K562 (cell line): Measurements from ENCODE around the gene PDGFA. TPM values are rescaled to one million over a fixed set of nuclear protein-coding genes. Genes with fewer than 3 reads are reported as not detected.

ENCODE experiments used
- ATAC-seq: fragments of 200-7000 bp; cut with Tn5 transposase; 3 replicates; pipeline ENCODE4 v1.9.1; 2020; ENCODE audit warnings: moderate library complexity
- BruUV-seq: library from RNA; stranded (reverse); fragments of 400-500 nt; replicated peaks from 2 replicates; lab custom pipeline; 2021; lab: Mats Ljungman, UMichigan
- CTCF ChIA-PET: fragments of 300-600 bp; formaldehyde crosslinking; extraction: SDS; loops from one replicate; lab custom pipeline; 2021; ENCODE audit warnings: low intra/inter-chr PET ratio; lab: Yijun Ruan, JAX
- POLR2A ChIA-PET: fragments of 300-600, 350-650 bp; sonication (Branson Sonifier 250); formaldehyde crosslinking; extraction: SDS; loops from one replicate; lab custom pipeline; 2021; ENCODE audit warnings: antibody characterized with exemption, inconsistent platforms; lab: Yijun Ruan, JAX
- DNase-seq, 4 experiments: peaks; one replicate each; pipeline versions ENCODE4 v3.0.0 to v3.0.0-alpha.2; 2011 to 2018; ENCODE audit warnings: low spot score in 3 of 4, mixed read lengths in 3 of 4; ENCODE audit errors: extremely low read depth in 1 of 4
- FAIRE-seq: peaks from 2 replicates; lab custom pipeline; 2011; peaks lifted over from hg19 to GRCh38; lab: Jason Lieb, UNC
- H2AFZ ChIP-seq: 2 replicates; pipeline ENCODE4 v1.6.0; 2011; ENCODE audit warnings: low read depth, low read length, control low read depth, inconsistent platforms
- H3K27ac ChIP-seq: fragments of 200-600 bp; 3 replicates; pipeline ENCODE4 v1.8.0; 2011; ENCODE audit warnings: low read depth, mild to moderate bottlenecking, control low read depth, inconsistent platforms, low read length, moderate library complexity, mixed read lengths; ENCODE audit errors: extremely low read depth
- H3K27me3 ChIP-seq, 2 experiments: fragments of 300-600 bp in 1 of 2; 2 replicates in 1 of 2; 3 replicates in 1 of 2; pipeline versions ENCODE4 v1.6.0 to v1.8.0; 2011; ENCODE audit warnings: inconsistent platforms in 2 of 2, low read length in 2 of 2, mild to moderate bottlenecking in 1 of 2, mixed read lengths in 1 of 2, moderate library complexity in 1 of 2; ENCODE audit not compliant: control insufficient read depth in 2 of 2, insufficient read depth in 2 of 2
- H3K36me3 ChIP-seq: fragments of 300-600 bp; 3 replicates; pipeline ENCODE4 v1.8.0; 2011; ENCODE audit warnings: mild to moderate bottlenecking, low read length, inconsistent platforms; ENCODE audit not compliant: control insufficient read depth, insufficient read depth
- H3K4me1 ChIP-seq, 2 experiments: fragments of 200-600 bp in 1 of 2; replicated peaks in 1 of 2; 2 replicates in 1 of 2; 3 replicates in 1 of 2; pipeline versions ENCODE4 v1.5.1 to v1.8.0; 2011; ENCODE audit warnings: inconsistent platforms in 2 of 2, low read length in 2 of 2, mild to moderate bottlenecking in 1 of 2, mixed read lengths in 1 of 2, moderate library complexity in 1 of 2; ENCODE audit not compliant: control insufficient read depth in 2 of 2, insufficient read depth in 2 of 2
- H3K4me2 ChIP-seq: 2 replicates; pipeline ENCODE4 v1.6.1; 2011; ENCODE audit warnings: low read length, control low read depth, inconsistent platforms, mixed read lengths; ENCODE audit not compliant: insufficient read depth
- H3K4me3 ChIP-seq: fragments of 200-600 bp; sonication (generic), shearing (Covaris generic); 2 replicates; pipeline ENCODE4 v1.5.1; 2016; ENCODE audit warnings: control low read depth, inconsistent platforms
- H3K79me2 ChIP-seq: fragments of 200-600 bp; 3 replicates; pipeline ENCODE4 v1.8.0; 2011; ENCODE audit warnings: low read length, inconsistent platforms; ENCODE audit not compliant: control insufficient read depth, insufficient read depth
- H3K9ac ChIP-seq, 2 experiments: 2 replicates each; pipeline versions ENCODE4 v1.6.0 to v1.6.1; 2011; ENCODE audit warnings: low read depth in 2 of 2, low read length in 2 of 2, control low read depth in 1 of 2, inconsistent platforms in 1 of 2, mild to moderate bottlenecking in 1 of 2, mixed read lengths in 1 of 2; ENCODE audit not compliant: insufficient read depth in 1 of 2
- H3K9me1 ChIP-seq: one replicate; pipeline ENCODE4 v1.6.0; 2011; ENCODE audit warnings: inconsistent platforms, mild to moderate bottlenecking, low read length, moderate library complexity; ENCODE audit not compliant: control insufficient read depth, insufficient read depth
- H3K9me3 ChIP-seq: replicated peaks from 2 replicates; pipeline ENCODE4 v1.5.1; 2011; ENCODE audit warnings: low read depth, low read length, inconsistent platforms; ENCODE audit not compliant: control insufficient read depth, insufficient read depth
- H4K20me1 ChIP-seq: replicated peaks from 2 replicates; pipeline ENCODE4 v1.6.1; 2011; ENCODE audit warnings: low read length, inconsistent platforms, mixed read lengths; ENCODE audit not compliant: control insufficient read depth, insufficient read depth
- DLX4 ChIP-seq: fragments of 250-450 bp; sonication (Bioruptor Pico); IDR thresholded peaks from 2 replicates; pipeline ENCODE4 v1.6.1; 2021; ENCODE audit warnings: mild to moderate bottlenecking
- HDAC3 ChIP-seq: fragments of 450-650 bp; IDR thresholded peaks from 2 replicates; pipeline ENCODE4 v1.6.1; 2018; ENCODE audit warnings: borderline replicate concordance, mild to moderate bottlenecking, moderate library complexity; ENCODE audit not compliant: partially characterized antibody
- POLR3A ChIP-seq: IDR thresholded peaks from 2 replicates; pipeline ENCODE4 v1.6.1; 2011; ENCODE audit warnings: borderline replicate concordance, mild to moderate bottlenecking, moderate library complexity; ENCODE audit not compliant: insufficient read length, insufficient read depth; ENCODE audit errors: extremely low read depth
- ZBTB33 ChIP-seq: sonication (generic); formaldehyde crosslinking; IDR thresholded peaks from 2 replicates; pipeline ENCODE4 v1.8.1; 2023; ENCODE audit warnings: mild to moderate bottlenecking, missing genetic modification reagents
- ZNF12 ChIP-seq: sonication (generic); formaldehyde crosslinking; IDR thresholded peaks from 2 replicates; pipeline ENCODE4 v1.4.0; 2020; ENCODE audit warnings: mild to moderate bottlenecking, missing genetic modification reagents
- ZNF384 ChIP-seq: IDR thresholded peaks from 2 replicates; pipeline ENCODE4 v1.6.1; 2012; ENCODE audit warnings: low read depth, low read length, improper control_type of control experiment
- WGBS: fragments of 100-300 bp; shearing (Covaris generic); methylation state at CpG from one replicate; pipeline ENCODE4 v1.1.6; 2016; ENCODE audit warnings: low coverage, mixed read lengths; ENCODE audit not compliant: insufficient coverage; ENCODE audit errors: missing lambda C conversion rate; 5-methylcytosine and 5-hydroxymethylcytosine counted together
- in situ Hi-C: fragments of 300-500 bp; cut with MboI; formaldehyde crosslinking; loops from 4 replicates; pipeline ENCODE4 v1.15.0; 2018; ENCODE audit warnings: inconsistent platforms, mixed read lengths
- intact Hi-C: fragments of 100-400 bp; cut with micrococcal nuclease; formaldehyde crosslinking; loops from 2 replicates; pipeline ENCODE4 v1.14.2; 2022
- polyA plus RNA-seq, 8 experiments: library from polyadenylated mRNA; depleted of rRNA in 4 of 8; stranded (reverse) in 5 of 8; unstranded in 3 of 8; fragments of >200 nt; fragmentation: Nextera tagmentation in 2 of 8; fragmentation: Illumina TruSeq in 1 of 8; extraction: Ambion mirVana in 2 of 8; extraction: Trizol in 1 of 8; gene quantifications; 2 replicates each; pipeline versions ENCODE4 v1.2.1 to v1.2.3, GENCODE V29; 2011 to 2014; ENCODE audit warnings: inconsistent platforms in 1 of 8, missing spikeins in 1 of 8
- total RNA-seq, 7 experiments: library from RNA; depleted of rRNA in 6 of 7; stranded (reverse); fragments of >200 nt in 6 of 7; fragmentation: Illumina TruSeq in 2 of 7; extraction: Trizol in 2 of 7; gene quantifications; 2 replicates each; pipeline versions ENCODE4 v1.2.1 to v1.2.3, GENCODE V29; 2011 to 2021; ENCODE audit warnings: low replicate concordance in 1 of 7
- TF ChIP-seq, protein P1 (sequence below), 2 experiments: IDR thresholded peaks; 2 replicates each; pipeline ENCODE4 v1.6.1; 2011; ENCODE audit warnings: borderline replicate concordance in 1 of 2, control low read depth in 1 of 2, low read depth in 1 of 2, low read length in 1 of 2, mild to moderate bottlenecking in 1 of 2, mixed read lengths in 1 of 2, moderate library complexity in 1 of 2; ENCODE audit not compliant: insufficient read depth in 1 of 2, insufficient read length in 1 of 2, poor library complexity in 1 of 2, severe bottlenecking in 1 of 2; ENCODE audit errors: extremely low read depth in 1 of 2

Gene PDGFA
- total and polyA plus RNA-seq, 9 of the 15 experiments (the other 6 are each of a cell fraction or from before 2014, with no cell fraction given), result 2.5 to 10.2 (median 4.6) TPM

GRCh38 chr7:509426-510130 is 10.1 kb downstream of the PDGFA start (continued):
- TF ChIP-seq, protein P1, sequence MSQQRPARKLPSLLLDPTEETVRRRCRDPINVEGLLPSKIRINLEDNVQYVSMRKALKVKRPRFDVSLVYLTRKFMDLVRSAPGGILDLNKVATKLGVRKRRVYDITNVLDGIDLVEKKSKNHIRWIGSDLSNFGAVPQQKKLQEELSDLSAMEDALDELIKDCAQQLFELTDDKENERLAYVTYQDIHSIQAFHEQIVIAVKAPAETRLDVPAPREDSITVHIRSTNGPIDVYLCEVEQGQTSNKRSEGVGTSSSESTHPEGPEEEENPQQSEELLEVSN (IDR thresholded peaks at IDR 0.05; ENCODE audit: borderline replicate concordance in 1 of 2, extremely low read depth in 1 of 2, insufficient read depth in 1 of 2, insufficient read length in 1 of 2, low read depth in 1 of 2, low read length in 1 of 2, poor library complexity in 1 of 2, severe bottlenecking in 1 of 2), result no peak
- TF ChIP-seq, all 486 proteins: peak for 0

GRCh38 chr7:508461-509170 is 11.0 kb downstream of the PDGFA start:
- Histone ChIP-seq H3K36me3 (no peaks in the 10 kb centered on the region), H3K4me1 (peaks cover 0 to 27% of the 10 kb centered on the region in 2 experiments; a peak in 2 of 5 replicates), H3K27ac (no peak overlapping the region), H4K20me1 (no peaks in the 10 kb centered on the region), H2AFZ (no peak overlapping the region), H3K27me3 (no peaks in the 10 kb centered on the region), H3K9ac (0 out of 4 replicates have a peak overlapping the region, but pooled peaks of 1 of the 2 experiments have one; percentile 6), H3K9me3 (no peaks in the 10 kb centered on the region), H3K79me2 (no peaks in the 10 kb centered on the region), H3K4me2 (no peak overlapping the region), H3K9me1 (peaks cover 2% of the 10 kb centered on the region), H3K4me3 (no peak overlapping the region)
- intact Hi-C loops (no loop called here), in situ Hi-C loops (no loop called here)
- 62% methylated on average over 10 of the region's 12 CpGs for WGBS
- DNase-seq, result no peak
- no peak for FAIRE-seq
- no peak for ATAC-seq
- TF ChIP-seq ZBTB33 (0 out of 2 replicates have a peak, but pooled peaks have one; percentile 48), POLR3A (no peak), DLX4 (no peak), ZNF12 (no peak), ZNF384 (0 out of 2 replicates have a peak, but pooled peaks have one; percentile 12), HDAC3 (no peak)
- BruUV-seq, result no TSS peak
- ChIA-PET POLR2A (interaction anchor here (0.6 kb wide), 1 partner anchor 40 kb away, joined by 3 read pairs; no protein-coding TSS in a partner anchor), CTCF (no interaction called here)
